ENCODE measurements around the gene AKAP8L.

- no peak for TF ChIP-seq EZH2 (IDR thresholded peaks at IDR 0.05; ENCODE audit: borderline replicate concordance)
- no peak for TF ChIP-seq CTCF (IDR thresholded peaks at IDR 0.05; ENCODE audit: poor library complexity)
- TF ChIP-seq EZH2phosphoT487 (IDR thresholded peaks at IDR 0.05; ENCODE audit: low read depth, severe bottlenecking, unreplicated experiment), result no peak
Measured at GRCh38 chr19:15461694-15462093, 42.9 kb upstream of the AKAP8L start.

Data from hepatocyte (in vitro differentiated cells).